ENCODE results near the gene PDCD5. TPM values are rescaled to one million over a fixed set of nuclear protein-coding genes. Genes with fewer than 3 reads are reported as not detected.

PDCD5 gene
- total RNA-seq, 1 experiment from 2014 or later, result 118 TPM

DNA sequence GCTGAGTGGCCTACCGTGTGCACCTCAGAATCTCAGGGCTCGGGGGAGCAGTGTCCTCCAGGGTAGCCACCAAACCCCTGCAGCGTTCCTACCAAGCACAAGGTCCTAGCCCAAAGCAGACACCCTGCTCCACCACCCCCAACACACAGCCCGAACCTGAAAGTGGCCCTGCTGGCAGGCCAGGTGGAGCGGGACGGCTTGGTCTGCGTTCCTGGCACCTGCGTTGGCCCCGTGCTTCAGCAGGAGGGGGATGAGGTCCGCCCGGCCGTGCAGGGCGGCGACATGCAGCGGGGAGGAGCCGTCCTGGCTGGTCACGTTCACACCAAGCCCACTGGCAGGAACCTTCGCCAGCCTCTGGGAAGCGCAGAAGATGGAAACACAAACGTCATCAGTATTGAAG is 26.5 kb downstream of the PDCD5 start:
- no peak overlapping the region for H3K56ac ChIP-seq (ENCODE audit: insufficient read length, low read depth, low read length)
- no peaks in the 10 kb centered on the region for H3K4me1 ChIP-seq (ENCODE audit: insufficient read depth, low read length)
- H3K9me3 ChIP-seq (ENCODE audit: control insufficient read depth, low read depth, low read length), result no peaks in the 10 kb centered on the region
- H2AFZ ChIP-seq (ENCODE audit: low read length), result no peak overlapping the region
- DNase-seq, result no peak
- no peak overlapping the region for H4K5ac ChIP-seq (ENCODE audit: insufficient read length, low read depth, low read length)
- H3K14ac ChIP-seq (ENCODE audit: insufficient read depth, low read length), result no peak overlapping the region; the same call in 1 of the 2 replicates
- H3K9ac ChIP-seq (ENCODE audit: extremely low read depth, insufficient read length, low read length), result no peak overlapping the region
- H3K23ac ChIP-seq (ENCODE audit: insufficient read length, low read depth, low read length), result no peak overlapping the region
- H2BK5ac ChIP-seq (ENCODE audit: insufficient read length, low read length), result no peak overlapping the region
- H2BK12ac ChIP-seq (ENCODE audit: insufficient read length, low read depth, low read length), result no peak overlapping the region
- H3K79me2 ChIP-seq (ENCODE audit: insufficient read depth, low read length), result no peaks in the 10 kb centered on the region
- H3K27ac Mint-ChIP-seq, result no peak overlapping the region
- H4K20me1 ChIP-seq (ENCODE audit: control insufficient read depth, insufficient read depth, insufficient read length), result no peaks in the 10 kb centered on the region
- no peak overlapping the region for H2AK5ac ChIP-seq (ENCODE audit: insufficient read length, low read length)
- no CpG with 5 or more reads among the region's 20 CpGs for WGBS (ENCODE audit: extremely low coverage, insufficient read length, low lambda C conversion rate)
- no peaks in the 10 kb centered on the region for H3K4me1 Mint-ChIP-seq
- TF ChIP-seq, protein P1, sequence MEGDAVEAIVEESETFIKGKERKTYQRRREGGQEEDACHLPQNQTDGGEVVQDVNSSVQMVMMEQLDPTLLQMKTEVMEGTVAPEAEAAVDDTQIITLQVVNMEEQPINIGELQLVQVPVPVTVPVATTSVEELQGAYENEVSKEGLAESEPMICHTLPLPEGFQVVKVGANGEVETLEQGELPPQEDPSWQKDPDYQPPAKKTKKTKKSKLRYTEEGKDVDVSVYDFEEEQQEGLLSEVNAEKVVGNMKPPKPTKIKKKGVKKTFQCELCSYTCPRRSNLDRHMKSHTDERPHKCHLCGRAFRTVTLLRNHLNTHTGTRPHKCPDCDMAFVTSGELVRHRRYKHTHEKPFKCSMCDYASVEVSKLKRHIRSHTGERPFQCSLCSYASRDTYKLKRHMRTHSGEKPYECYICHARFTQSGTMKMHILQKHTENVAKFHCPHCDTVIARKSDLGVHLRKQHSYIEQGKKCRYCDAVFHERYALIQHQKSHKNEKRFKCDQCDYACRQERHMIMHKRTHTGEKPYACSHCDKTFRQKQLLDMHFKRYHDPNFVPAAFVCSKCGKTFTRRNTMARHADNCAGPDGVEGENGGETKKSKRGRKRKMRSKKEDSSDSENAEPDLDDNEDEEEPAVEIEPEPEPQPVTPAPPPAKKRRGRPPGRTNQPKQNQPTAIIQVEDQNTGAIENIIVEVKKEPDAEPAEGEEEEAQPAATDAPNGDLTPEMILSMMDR (conservative IDR thresholded peaks at IDR 0.05), result no peak
- H3T11ph ChIP-seq (ENCODE audit: low read length), result no peak overlapping the region
- no peaks in the 10 kb centered on the region for H3K79me1 ChIP-seq (ENCODE audit: insufficient read depth, low read depth, low read length, poor library complexity, severe bottlenecking)
- H2BK20ac ChIP-seq (ENCODE audit: low read depth, low read length, poor library complexity, severe bottlenecking), result no peak overlapping the region
- H3K18ac ChIP-seq (ENCODE audit: insufficient read length, low read depth, low read length), result no peak overlapping the region
- no peak overlapping the region for H4K91ac ChIP-seq (ENCODE audit: insufficient read length, low read depth, low read length)
- no peak overlapping the region for H2BK120ac ChIP-seq (ENCODE audit: low read depth, low read length, poor library complexity, severe bottlenecking)
- H3K4me3 Mint-ChIP-seq, result no peak overlapping the region
- H3K9me3 Mint-ChIP-seq, result no peaks in the 10 kb centered on the region
- no peaks in the 10 kb centered on the region for H3K27me3 ChIP-seq (ENCODE audit: insufficient read depth, low read length)
- H3K27ac ChIP-seq (ENCODE audit: insufficient read length, low read depth, low read length), result no peak overlapping the region
- peaks cover 23 to 65% (median 53%) of the 10 kb centered on the region in 3 experiments; a peak in 6 of 7 replicates for H3K36me3 Mint-ChIP-seq (ENCODE audit: insufficient read depth in 1 of 3, low read depth in 3 of 3)
- H3K4me2 ChIP-seq (ENCODE audit: insufficient read depth, insufficient read length, low read length), result no peak overlapping the region
- H3K27me3 Mint-ChIP-seq (ENCODE audit: low read depth), result no peaks in the 10 kb centered on the region
- no peaks in the 10 kb centered on the region for H3K23me2 ChIP-seq (ENCODE audit: insufficient read length, low read depth, low read length, poor library complexity, severe bottlenecking)
- H2BK15ac ChIP-seq (ENCODE audit: low read depth, low read length), result no peak overlapping the region
- no peak overlapping the region for H3K4ac ChIP-seq (ENCODE audit: low read depth, low read length)
- no peak overlapping the region for H4K8ac ChIP-seq (replicated peaks; ENCODE audit: insufficient read length, low read depth, low read length)
